ENCODE measurements around the gene SUN2. TPM values are rescaled to one million over a fixed set of nuclear protein-coding genes. Genes with fewer than 3 reads are reported as not detected.

The SUN2 gene
- total and polyA plus RNA-seq, 2 of the 13 experiments (the other 11 are each of a cell fraction or from before 2014, with no cell fraction given) = 45.6 to 56.6 TPM

DNA sequence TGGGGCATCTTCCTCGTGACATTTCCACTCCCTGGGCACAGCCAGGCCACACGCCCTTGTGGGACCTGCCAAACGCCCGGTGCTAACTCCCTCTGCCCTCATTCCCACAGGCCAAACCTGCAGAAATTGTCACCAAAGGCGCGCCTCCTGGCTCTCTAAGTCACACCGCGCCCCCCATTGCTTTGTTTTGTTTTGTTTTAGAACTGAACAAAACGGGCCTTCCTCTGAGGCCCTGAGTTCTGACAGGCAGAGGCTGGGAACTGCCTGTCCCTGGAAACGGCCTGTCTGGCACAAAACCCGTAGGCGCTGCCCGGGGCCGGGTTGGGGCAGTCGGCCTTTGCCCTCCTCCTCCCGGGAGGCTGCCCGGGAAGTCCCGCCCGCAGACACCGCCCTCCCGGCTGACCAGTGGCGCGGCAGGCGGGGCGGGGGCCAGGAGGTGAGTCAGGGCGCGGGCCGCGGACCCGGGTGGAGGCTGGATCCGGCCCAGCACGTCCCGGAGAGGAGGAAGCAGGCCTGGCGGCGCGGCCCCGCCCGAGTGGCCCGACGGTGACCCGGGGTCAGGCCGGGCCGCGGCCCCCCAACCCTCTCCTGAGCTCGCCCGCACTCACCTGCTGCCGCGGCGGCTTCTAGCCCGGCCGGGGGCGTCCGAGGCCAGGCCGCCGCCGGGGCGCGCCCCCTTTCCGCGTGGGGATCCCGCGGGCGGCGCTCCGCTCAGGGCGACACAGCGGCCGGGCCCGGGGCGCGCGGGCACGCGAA, 465 bp downstream of the SUN2 start (continued):
- TF ChIP-seq, protein P1, sequence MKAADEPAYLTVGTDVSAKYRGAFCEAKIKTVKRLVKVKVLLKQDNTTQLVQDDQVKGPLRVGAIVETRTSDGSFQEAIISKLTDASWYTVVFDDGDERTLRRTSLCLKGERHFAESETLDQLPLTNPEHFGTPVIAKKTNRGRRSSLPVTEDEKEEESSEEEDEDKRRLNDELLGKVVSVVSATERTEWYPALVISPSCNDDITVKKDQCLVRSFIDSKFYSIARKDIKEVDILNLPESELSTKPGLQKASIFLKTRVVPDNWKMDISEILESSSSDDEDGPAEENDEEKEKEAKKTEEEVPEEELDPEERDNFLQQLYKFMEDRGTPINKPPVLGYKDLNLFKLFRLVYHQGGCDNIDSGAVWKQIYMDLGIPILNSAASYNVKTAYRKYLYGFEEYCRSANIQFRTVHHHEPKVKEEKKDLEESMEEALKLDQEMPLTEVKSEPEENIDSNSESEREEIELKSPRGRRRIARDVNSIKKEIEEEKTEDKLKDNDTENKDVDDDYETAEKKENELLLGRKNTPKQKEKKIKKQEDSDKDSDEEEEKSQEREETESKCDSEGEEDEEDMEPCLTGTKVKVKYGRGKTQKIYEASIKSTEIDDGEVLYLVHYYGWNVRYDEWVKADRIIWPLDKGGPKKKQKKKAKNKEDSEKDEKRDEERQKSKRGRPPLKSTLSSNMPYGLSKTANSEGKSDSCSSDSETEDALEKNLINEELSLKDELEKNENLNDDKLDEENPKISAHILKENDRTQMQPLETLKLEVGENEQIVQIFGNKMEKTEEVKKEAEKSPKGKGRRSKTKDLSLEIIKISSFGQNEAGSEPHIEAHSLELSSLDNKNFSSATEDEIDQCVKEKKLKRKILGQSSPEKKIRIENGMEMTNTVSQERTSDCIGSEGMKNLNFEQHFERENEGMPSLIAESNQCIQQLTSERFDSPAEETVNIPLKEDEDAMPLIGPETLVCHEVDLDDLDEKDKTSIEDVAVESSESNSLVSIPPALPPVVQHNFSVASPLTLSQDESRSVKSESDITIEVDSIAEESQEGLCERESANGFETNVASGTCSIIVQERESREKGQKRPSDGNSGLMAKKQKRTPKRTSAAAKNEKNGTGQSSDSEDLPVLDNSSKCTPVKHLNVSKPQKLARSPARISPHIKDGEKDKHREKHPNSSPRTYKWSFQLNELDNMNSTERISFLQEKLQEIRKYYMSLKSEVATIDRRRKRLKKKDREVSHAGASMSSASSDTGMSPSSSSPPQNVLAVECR (CRISPR knock-in tag; IDR thresholded peaks at IDR 0.05; ENCODE audit: borderline replicate concordance) = peak; percentile 68; the same call in 1 of the 2 replicates
- TF ChIP-seq AGO2 (optimal IDR thresholded peaks at IDR 0.05; ENCODE audit: low read depth, low read length) (no peak), ARID2 (CRISPR knock-in tag; IDR thresholded peaks at IDR 0.05; ENCODE audit: borderline replicate concordance) (peak; percentile 44; the same call in 1 of the 2 replicates), ZNF12 (CRISPR knock-in tag; IDR thresholded peaks at IDR 0.05) (no peak), ZNF343 (CRISPR knock-in tag; IDR thresholded peaks at IDR 0.05) (peak; percentile 51; the same call in 1 of the 2 replicates), ZNF557 (CRISPR knock-in tag; IDR thresholded peaks at IDR 0.05) (no peak), ARNTL (CRISPR knock-in tag; IDR thresholded peaks at IDR 0.05) (peak; percentile 78; the same call in 1 of the 2 replicates), RFX5 (IDR thresholded peaks at IDR 0.05; ENCODE audit: low read depth, low read length) (0 out of 2 replicates have a peak, but pooled peaks have one; percentile 16), NR2C2 (CRISPR knock-in tag; IDR thresholded peaks at IDR 0.05; ENCODE audit: borderline replicate concordance) (peak; percentile 78), EHMT2 (IDR thresholded peaks at IDR 0.05; ENCODE audit: borderline replicate concordance, low read depth, low read length) (no peak), ZNF326 (CRISPR knock-in tag; IDR thresholded peaks at IDR 0.05; ENCODE audit: borderline replicate concordance) (no peak), EED (CRISPR knock-in tag; IDR thresholded peaks at IDR 0.05) (no peak), FOXA3 (CRISPR knock-in tag; IDR thresholded peaks at IDR 0.05) (peak; percentile 43; the same call in 1 of the 2 replicates)
- TF ChIP-seq, protein P2, sequence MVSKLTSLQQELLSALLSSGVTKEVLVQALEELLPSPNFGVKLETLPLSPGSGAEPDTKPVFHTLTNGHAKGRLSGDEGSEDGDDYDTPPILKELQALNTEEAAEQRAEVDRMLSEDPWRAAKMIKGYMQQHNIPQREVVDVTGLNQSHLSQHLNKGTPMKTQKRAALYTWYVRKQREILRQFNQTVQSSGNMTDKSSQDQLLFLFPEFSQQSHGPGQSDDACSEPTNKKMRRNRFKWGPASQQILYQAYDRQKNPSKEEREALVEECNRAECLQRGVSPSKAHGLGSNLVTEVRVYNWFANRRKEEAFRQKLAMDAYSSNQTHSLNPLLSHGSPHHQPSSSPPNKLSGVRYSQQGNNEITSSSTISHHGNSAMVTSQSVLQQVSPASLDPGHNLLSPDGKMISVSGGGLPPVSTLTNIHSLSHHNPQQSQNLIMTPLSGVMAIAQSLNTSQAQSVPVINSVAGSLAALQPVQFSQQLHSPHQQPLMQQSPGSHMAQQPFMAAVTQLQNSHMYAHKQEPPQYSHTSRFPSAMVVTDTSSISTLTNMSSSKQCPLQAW (CRISPR knock-in tag; IDR thresholded peaks at IDR 0.05) = peak; percentile 78
- TF ChIP-seq, protein P3, sequence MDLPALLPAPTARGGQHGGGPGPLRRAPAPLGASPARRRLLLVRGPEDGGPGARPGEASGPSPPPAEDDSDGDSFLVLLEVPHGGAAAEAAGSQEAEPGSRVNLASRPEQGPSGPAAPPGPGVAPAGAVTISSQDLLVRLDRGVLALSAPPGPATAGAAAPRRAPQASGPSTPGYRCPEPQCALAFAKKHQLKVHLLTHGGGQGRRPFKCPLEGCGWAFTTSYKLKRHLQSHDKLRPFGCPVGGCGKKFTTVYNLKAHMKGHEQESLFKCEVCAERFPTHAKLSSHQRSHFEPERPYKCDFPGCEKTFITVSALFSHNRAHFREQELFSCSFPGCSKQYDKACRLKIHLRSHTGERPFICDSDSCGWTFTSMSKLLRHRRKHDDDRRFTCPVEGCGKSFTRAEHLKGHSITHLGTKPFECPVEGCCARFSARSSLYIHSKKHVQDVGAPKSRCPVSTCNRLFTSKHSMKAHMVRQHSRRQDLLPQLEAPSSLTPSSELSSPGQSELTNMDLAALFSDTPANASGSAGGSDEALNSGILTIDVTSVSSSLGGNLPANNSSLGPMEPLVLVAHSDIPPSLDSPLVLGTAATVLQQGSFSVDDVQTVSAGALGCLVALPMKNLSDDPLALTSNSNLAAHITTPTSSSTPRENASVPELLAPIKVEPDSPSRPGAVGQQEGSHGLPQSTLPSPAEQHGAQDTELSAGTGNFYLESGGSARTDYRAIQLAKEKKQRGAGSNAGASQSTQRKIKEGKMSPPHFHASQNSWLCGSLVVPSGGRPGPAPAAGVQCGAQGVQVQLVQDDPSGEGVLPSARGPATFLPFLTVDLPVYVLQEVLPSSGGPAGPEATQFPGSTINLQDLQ (CRISPR knock-in tag; IDR thresholded peaks at IDR 0.05) = no peak
- TF ChIP-seq, protein P4, sequence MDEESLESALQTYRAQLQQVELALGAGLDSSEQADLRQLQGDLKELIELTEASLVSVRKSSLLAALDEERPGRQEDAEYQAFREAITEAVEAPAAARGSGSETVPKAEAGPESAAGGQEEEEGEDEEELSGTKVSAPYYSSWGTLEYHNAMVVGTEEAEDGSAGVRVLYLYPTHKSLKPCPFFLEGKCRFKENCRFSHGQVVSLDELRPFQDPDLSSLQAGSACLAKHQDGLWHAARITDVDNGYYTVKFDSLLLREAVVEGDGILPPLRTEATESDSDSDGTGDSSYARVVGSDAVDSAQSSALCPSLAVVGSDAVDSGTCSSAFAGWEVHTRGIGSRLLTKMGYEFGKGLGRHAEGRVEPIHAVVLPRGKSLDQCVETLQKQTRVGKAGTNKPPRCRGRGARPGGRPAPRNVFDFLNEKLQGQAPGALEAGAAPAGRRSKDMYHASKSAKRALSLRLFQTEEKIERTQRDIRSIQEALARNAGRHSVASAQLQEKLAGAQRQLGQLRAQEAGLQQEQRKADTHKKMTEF (CRISPR knock-in tag; IDR thresholded peaks at IDR 0.05) = peak; percentile 60; the same call in 1 of the 2 replicates

All from HepG2 (cell line).